Neural progenitor cell (in vitro differentiated cells): Measurements from ENCODE around the gene BDH1. TPM values are rescaled to one million over a fixed set of nuclear protein-coding genes. Genes with fewer than 3 reads are reported as not detected.

Source experiments
- DNase-seq: peaks from one replicate; pipeline ENCODE4 v3.0.0-alpha.2; 2016; ENCODE audit warnings: low spot score
- H2AFZ ChIP-seq: fragments of 200-600 bp; sonication (generic); replicated peaks from 2 replicates; pipeline ENCODE4 v1.6.1; 2016; ENCODE audit warnings: antibody characterized with exemption
- H3F3A ChIP-seq: fragments of 200-600 bp; sonication (generic); 2 replicates; pipeline ENCODE4 v1.6.1; 2016; ENCODE audit warnings: antibody characterized with exemption, low read depth
- H3K27ac ChIP-seq: fragments of 200-600 bp; sonication (generic); 2 replicates; pipeline ENCODE4 v1.5.1; 2016; ENCODE audit warnings: mild to moderate bottlenecking
- H3K27me3 ChIP-seq: fragments of 200-600 bp; sonication (generic); 2 replicates; pipeline ENCODE4 v1.6.1; 2016; ENCODE audit warnings: mild to moderate bottlenecking, moderate library complexity
- H3K36me3 ChIP-seq: fragments of 200-600 bp; sonication (generic); 2 replicates; pipeline ENCODE4 v1.5.1; 2016
- H3K4me1 ChIP-seq: fragments of 200-600 bp; sonication (generic); 2 replicates; pipeline ENCODE4 v1.6.1; 2016; ENCODE audit warnings: mixed run types
- H3K4me2 ChIP-seq: fragments of 200-600 bp; sonication (generic); 2 replicates; pipeline ENCODE4 v1.6.1; 2016
- H3K4me3 ChIP-seq: fragments of 200-600 bp; sonication (generic); 2 replicates; pipeline ENCODE4 v1.5.1; 2016
- H3K79me2 ChIP-seq: fragments of 200-600 bp; sonication (generic); 2 replicates; pipeline ENCODE4 v1.6.1; 2016; ENCODE audit warnings: low read depth
- H3K9ac ChIP-seq: fragments of 200-600 bp; sonication (generic); 2 replicates; pipeline ENCODE4 v1.6.1; 2016
- H3K9me3 ChIP-seq: fragments of 200-600 bp; sonication (generic); 2 replicates; pipeline ENCODE4 v1.5.1; 2016; ENCODE audit warnings: low read depth
- H4K20me1 ChIP-seq: fragments of 200-600 bp; sonication (generic); 2 replicates; pipeline ENCODE4 v1.6.1; 2016; ENCODE audit warnings: low read depth
- H3K27ac Mint-ChIP-seq: 3 replicates; pipeline ENCODE4 v1.8.0; 2021; ENCODE audit warnings: mixed read lengths
- H3K27me3 Mint-ChIP-seq: 2 replicates; pipeline ENCODE4 v1.8.0; 2022; ENCODE audit warnings: low read depth, mild to moderate bottlenecking, inconsistent platforms, moderate library complexity, mixed read lengths; ENCODE audit not compliant: insufficient read depth
- H3K36me3 Mint-ChIP-seq: 3 replicates; pipeline ENCODE4 v1.8.0; 2021; ENCODE audit warnings: mixed read lengths
- H3K4me1 Mint-ChIP-seq: 3 replicates; pipeline ENCODE4 v1.8.0; 2021; ENCODE audit warnings: mixed read lengths
- H3K4me3 Mint-ChIP-seq: 3 replicates; pipeline ENCODE4 v1.8.0; 2021; ENCODE audit warnings: mild to moderate bottlenecking, moderate library complexity, mixed read lengths
- H3K9me3 Mint-ChIP-seq: 3 replicates; pipeline ENCODE4 v1.8.0; 2020; ENCODE audit warnings: mixed read lengths
- EZH2 ChIP-seq: fragments of 200-600 bp; sonication (generic); IDR thresholded peaks from 2 replicates; pipeline ENCODE4 v1.6.1; 2017; ENCODE audit warnings: antibody characterized with exemption, mild to moderate bottlenecking, moderate library complexity
- EZH2phosphoT487 ChIP-seq: fragments of 200-600 bp; sonication (generic); IDR thresholded peaks from 2 replicates; pipeline ENCODE4 v1.6.1; 2017; ENCODE audit warnings: antibody characterized with exemption
- total RNA-seq: library from RNA; depleted of rRNA; stranded (reverse); fragments of >200 nt; gene quantifications from 2 replicates; pipeline ENCODE4 v1.2.3, GENCODE V29; 2015; ENCODE audit warnings: low replicate concordance
- TF ChIP-seq, protein P1 (sequence below): fragments of 200-600 bp; sonication (generic); IDR thresholded peaks from 2 replicates; pipeline ENCODE4 v1.5.1; 2017; ENCODE audit warnings: antibody characterized with exemption, mild to moderate bottlenecking

Gene BDH1
- total RNA-seq, 1 donor from 2014 or later, result 19.4 TPM

DNA sequence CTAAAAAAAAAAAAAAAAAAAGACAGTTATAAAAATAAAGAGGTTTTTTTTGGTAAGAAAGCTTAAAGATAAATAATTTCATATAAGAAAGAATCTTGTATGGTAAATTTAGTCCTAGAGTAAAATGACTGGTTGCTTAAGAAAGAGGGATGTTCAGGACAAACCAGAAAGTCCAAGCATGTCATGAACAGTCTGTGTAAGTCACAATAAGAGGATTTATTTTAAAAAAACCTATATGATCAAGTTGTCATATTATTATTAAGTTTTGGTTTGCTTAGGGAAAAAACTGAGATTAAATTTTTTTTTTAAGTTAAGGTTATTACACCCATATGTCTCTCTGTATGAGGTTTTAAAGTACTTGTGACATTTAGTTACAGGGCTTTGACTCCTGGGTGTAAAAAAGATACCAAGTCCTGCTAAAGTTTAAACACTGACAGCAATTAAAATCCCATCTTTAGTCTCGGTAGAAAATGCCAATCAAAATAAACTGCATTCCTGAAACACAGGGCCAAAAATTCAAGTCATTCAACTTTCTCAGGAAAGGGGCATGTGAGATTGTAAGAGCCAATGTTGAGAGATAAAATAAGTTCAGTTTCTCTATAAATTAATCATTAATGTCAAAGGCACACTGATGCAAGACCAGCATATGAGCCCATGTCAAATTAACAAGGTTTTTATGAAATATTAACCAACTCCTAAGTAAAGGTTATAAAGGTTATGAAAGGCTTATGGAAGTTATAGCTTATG lies 8.5 kb upstream of the BDH1 start:
- H3K79me2 ChIP-seq, result no peaks in the 10 kb centered on the region
- peak; percentile 43 for DNase-seq
- peaks cover 18% of the 10 kb centered on the region for H3K9me3 ChIP-seq
- H3K27me3 ChIP-seq, result no peaks in the 10 kb centered on the region
- Mint-ChIP-seq H3K36me3 (peaks cover 2% of the 10 kb centered on the region), H3K27ac (no peak overlapping the region), H3K27me3 (peaks cover 8% of the 10 kb centered on the region), H3K4me1 (peaks cover 9% of the 10 kb centered on the region), H3K9me3 (peaks cover 32% of the 10 kb centered on the region), H3K4me3 (no peak overlapping the region)
- no peaks in the 10 kb centered on the region for H4K20me1 ChIP-seq
- no peak overlapping the region for H3K4me3 ChIP-seq
- H3K9ac ChIP-seq, result no peak overlapping the region
- no peaks in the 10 kb centered on the region for H3F3A ChIP-seq
- H3K4me1 ChIP-seq, result no peaks in the 10 kb centered on the region
- no peak overlapping the region for H2AFZ ChIP-seq
- peaks cover 4% of the 10 kb centered on the region for H3K36me3 ChIP-seq
- TF ChIP-seq EZH2phosphoT487, result no peak
- TF ChIP-seq, protein P1, sequence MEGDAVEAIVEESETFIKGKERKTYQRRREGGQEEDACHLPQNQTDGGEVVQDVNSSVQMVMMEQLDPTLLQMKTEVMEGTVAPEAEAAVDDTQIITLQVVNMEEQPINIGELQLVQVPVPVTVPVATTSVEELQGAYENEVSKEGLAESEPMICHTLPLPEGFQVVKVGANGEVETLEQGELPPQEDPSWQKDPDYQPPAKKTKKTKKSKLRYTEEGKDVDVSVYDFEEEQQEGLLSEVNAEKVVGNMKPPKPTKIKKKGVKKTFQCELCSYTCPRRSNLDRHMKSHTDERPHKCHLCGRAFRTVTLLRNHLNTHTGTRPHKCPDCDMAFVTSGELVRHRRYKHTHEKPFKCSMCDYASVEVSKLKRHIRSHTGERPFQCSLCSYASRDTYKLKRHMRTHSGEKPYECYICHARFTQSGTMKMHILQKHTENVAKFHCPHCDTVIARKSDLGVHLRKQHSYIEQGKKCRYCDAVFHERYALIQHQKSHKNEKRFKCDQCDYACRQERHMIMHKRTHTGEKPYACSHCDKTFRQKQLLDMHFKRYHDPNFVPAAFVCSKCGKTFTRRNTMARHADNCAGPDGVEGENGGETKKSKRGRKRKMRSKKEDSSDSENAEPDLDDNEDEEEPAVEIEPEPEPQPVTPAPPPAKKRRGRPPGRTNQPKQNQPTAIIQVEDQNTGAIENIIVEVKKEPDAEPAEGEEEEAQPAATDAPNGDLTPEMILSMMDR, result no peak
- no peak for TF ChIP-seq EZH2
- no peak overlapping the region for H3K4me2 ChIP-seq
- H3K27ac ChIP-seq, result no peak overlapping the region

DNA sequence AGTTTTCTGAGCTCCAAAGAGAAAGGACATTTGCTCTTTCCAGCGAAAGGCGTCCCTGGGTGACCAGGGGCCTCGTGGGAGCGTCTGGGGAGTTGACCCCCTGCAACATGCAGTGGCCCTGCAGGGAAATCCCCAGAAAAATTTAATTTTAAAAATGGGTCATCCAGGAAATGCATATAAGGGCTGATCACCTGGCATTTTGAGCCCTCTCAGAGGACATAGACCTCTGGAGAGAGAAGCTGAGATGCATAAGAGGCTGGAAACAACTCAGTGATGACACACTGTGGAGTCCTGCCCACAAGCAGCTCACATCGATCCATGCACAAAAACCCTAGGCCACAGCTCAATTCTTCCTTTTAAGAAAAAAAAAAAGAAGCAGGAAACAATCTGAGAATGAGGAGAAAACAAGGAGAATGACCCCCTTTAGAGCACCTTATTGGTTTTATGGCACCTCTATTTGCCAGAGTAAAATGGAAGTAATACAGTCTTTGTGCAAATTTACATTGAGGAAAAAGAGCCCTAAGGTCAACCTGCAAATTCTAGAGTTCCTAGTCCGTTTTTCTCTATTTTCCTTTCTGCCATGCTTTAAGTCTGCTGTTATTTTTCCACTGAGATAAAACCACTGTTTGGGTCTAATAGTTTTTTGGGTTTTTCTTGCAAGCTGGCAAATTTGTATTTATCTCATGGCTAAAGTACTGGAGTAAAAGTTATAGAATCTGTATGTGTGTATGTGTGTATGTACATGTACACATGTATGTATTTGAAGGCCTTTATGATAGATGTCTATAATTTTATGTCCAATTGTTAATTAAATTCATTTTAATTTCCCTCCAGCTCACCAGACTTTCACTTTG lies 6.9 kb upstream of the BDH1 start:
- Mint-ChIP-seq H3K4me3 (no peak overlapping the region), H3K4me1 (peaks cover 6% of the 10 kb centered on the region), H3K27ac (no peak overlapping the region), H3K27me3 (peaks cover 19% of the 10 kb centered on the region), H3K36me3 (peaks cover 2% of the 10 kb centered on the region), H3K9me3 (peaks cover 32% of the 10 kb centered on the region)
- H3K4me3 ChIP-seq, result no peak overlapping the region
- peaks cover 18% of the 10 kb centered on the region for H3K9me3 ChIP-seq
- DNase-seq, result no peak
- no peaks in the 10 kb centered on the region for H4K20me1 ChIP-seq
- peaks cover 4% of the 10 kb centered on the region for H3K36me3 ChIP-seq
- TF ChIP-seq, protein P1, result no peak
- no peak for TF ChIP-seq EZH2
- TF ChIP-seq EZH2phosphoT487, result no peak
- no peak overlapping the region for H3K9ac ChIP-seq
- no peaks in the 10 kb centered on the region for H3K79me2 ChIP-seq
- H3K4me1 ChIP-seq, result no peaks in the 10 kb centered on the region
- no peak overlapping the region for H2AFZ ChIP-seq
- H3K4me2 ChIP-seq, result no peak overlapping the region
- H3F3A ChIP-seq, result no peaks in the 10 kb centered on the region
- no peak overlapping the region for H3K27ac ChIP-seq
- peaks cover 8% of the 10 kb centered on the region for H3K27me3 ChIP-seq

DNA sequence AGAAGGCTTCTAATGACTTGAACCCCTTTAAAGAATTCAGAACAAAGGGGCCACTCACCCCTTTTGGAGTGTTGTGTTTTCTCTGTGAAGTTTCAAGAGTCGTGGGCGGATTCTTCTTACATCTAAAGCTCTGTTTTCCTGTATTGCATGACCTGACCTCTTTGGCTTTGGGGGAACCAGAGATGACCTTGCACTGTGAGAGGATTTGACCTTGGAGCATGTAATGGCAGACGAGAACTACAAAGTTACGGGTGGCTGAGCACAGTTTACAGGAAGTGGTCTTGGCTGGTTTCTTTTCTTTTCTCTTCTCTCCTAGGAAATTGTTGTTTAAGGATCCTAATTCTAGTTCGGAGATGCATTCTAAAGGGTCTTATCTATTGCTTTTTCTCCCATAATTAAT lies 6.2 kb upstream of the BDH1 start:
- Mint-ChIP-seq H3K36me3 (peaks cover 2% of the 10 kb centered on the region), H3K27me3 (peaks cover 21% of the 10 kb centered on the region), H3K27ac (no peak overlapping the region), H3K4me1 (peaks cover 6% of the 10 kb centered on the region), H3K4me3 (no peak overlapping the region), H3K9me3 (peaks cover 32% of the 10 kb centered on the region)
- Histone ChIP-seq H3K4me2 (no peak overlapping the region), H3K4me3 (no peak overlapping the region), H2AFZ (no peak overlapping the region), H3K9ac (no peak overlapping the region), H3K36me3 (peaks cover 4% of the 10 kb centered on the region), H3K79me2 (no peaks in the 10 kb centered on the region), H4K20me1 (no peaks in the 10 kb centered on the region), H3K9me3 (peaks cover 18% of the 10 kb centered on the region), H3F3A (no peaks in the 10 kb centered on the region), H3K4me1 (no peaks in the 10 kb centered on the region), H3K27ac (no peak overlapping the region), H3K27me3 (peaks cover 14% of the 10 kb centered on the region)
- DNase-seq, result no peak
- TF ChIP-seq EZH2phosphoT487, result no peak
- no peak for TF ChIP-seq EZH2
- TF ChIP-seq, protein P1, result no peak
